ENCODE measurements around the gene AQP9. TPM values are rescaled to one million over a fixed set of nuclear protein-coding genes. Genes with fewer than 3 reads are reported as not detected.

Gene AQP9
- polyA plus RNA-seq, 1 donor = 0.12 TPM

DNA sequence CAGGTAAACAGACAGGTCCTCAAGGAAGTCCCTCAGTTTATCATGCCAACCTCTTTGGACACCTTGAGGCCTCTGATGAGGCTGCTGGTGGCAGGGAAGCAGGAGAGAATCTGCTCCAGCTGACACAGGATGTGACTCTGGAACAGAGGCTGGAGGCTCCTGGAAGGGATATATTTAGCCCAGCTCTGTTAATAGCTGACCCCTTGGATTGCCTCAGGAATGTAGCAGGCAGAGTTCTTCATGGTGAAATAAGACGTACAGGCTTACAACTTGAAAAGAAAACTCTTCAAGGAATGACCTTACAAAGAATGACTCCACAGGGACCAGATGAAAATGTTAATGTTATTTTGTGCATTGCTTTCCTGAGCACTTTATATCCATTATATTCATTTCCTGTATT is 90.5 kb downstream of the AQP9 start:
- DNase-seq = no peak

- DNase-seq = no peak
Observed at GRCh38 chr15:58229297-58229768, 91.2 kb downstream of the AQP9 start.

DNA sequence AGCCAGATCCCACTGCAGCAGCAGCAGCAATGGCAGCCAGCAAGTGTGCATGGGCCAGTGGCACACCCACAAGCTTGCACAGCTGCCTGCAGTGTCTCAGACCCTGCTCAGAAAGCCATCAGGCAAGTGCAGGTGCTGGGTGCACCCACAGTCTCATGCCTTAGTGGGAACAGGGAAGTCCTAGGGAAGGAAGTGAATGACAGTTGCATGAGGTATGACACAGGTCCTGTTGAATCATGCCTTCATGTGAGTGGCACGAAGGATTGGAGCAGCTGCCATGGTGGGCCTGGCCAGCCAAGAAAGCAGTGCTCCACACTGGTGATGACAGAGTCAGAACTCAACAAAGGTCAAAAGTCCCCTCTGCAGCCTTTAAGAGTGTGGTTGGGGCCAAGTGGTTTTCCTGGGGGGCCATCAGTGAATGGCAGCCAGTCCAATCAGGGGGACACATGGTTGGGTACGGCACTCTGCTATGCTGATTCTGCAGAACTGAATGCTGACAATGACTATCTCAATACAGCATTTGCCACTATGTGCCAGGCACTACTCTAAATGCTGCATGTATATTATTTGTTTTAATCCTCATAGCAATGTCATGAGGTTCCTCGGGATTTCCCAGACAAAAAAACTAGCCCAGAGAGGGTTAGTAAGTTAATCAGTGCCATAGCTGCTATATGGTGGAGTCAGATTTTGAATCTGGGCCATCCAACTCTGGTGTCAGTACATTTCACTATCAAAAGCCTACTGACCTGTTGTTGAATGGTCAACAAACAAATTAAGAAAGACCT is 94.3 kb downstream of the AQP9 start:
- DNase-seq = no peak

- no peak for DNase-seq
Observed at GRCh38 chr15:58233341-58233740, 95.2 kb downstream of the AQP9 start.

Other genes starting within 250 kb of the AQP9 start
- 18.5 TPM for gene ALDH1A2, start 72.7 kb upstream of the AQP9 start, polyA plus RNA-seq (ENCODE audit: insufficient read length)